LoVo (cell line): Measurements from ENCODE around the gene TASP1.
A peak's percentile ranks its signal among the peaks of the same experiment; 100 is the strongest.

ENCODE experiments used
- DNase-seq: peaks from one replicate; pipeline ENCODE4 v3.0.0-alpha.2; 2016; ENCODE audit warnings: low spot score

The TASP1 gene

DNA sequence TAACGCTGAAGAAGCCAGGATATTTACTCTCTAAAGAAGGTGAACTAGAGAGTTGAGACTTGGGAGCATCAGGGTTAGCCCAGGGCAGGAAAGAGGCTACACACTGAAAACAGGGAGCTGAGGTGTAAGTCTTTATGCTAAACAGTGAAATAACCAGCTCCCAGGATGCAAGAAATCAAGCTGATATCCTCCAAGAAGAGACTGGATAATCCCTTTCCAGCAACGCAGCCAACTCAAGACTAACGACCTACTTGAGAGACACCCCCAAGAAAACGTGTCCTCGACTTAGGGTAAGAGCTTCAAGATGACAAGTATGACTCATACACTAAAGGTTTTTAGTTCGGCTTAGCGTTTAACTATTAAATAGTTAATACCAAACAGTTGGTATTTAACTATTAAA lies 202.2 kb downstream of the TASP1 start:
- no peak for DNase-seq

DNA sequence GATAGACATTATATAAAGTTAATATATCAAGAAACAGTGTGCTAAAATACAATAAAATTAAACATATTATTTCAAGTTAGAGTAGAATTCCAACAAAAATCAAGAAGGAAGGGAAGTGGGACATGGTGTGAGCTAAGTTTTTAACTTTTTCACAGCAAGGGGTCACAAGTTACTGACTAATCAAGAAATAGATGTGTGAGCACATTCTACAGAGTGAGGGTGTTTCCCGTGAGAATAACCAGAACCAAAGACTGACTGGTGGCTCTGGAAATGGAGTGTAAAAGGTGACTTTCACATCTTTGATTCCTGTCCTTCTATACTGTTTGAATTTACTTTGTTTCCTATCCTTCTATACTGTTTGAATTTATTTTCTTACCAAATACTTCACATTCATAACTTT lies 206.6 kb downstream of the TASP1 start:
- DNase-seq: no peak

DNA sequence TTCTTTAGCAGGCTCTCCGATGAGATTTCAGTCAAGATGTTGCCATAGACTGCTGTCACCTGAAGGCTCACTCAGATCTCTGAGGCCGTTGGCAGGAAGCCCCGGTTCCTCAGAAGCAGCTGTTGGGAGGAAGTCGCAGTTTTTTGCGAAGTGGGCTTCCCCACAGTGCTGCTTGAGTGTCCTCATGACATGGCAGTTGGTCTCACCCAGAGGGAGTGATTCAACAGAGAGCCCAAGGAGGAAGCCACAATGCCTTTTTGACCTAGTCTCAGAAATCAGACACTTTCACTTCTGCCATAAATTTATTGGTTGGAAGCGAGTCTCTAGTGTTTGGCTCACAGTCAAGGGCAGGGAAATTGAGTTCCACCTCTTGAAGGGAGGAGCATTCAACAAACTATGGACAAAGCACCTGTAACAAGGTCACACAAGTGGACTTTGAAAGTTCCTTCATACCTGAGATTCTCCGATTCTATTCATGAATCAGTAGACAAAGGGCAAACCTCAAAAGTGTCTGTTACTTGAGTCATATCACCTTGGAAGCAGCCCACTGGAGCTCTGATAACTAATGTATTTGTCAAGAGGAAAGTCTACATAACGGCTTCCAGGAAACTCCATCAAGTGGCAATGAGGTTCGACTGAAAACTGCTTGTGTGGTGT lies 208.3 kb downstream of the TASP1 start:
- peak; percentile 28 for DNase-seq

DNA sequence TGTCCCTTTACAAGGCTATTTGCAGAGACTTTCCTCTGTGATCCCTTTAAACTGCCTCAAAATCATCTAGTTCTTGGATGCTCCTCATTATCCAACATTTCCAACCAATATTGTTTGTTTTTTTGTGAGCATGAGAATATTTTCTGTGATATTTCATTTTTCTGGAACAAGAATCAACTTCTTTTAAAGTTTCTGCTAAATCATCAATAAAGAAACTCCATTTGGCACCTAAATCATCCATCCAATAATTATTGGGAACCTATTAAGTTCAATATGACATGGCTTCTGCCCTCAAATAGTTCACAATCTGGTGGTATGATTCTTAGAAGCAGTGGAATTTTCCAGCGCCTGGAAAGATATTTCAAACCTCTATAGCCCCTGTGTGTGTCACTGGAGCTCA lies 210.0 kb downstream of the TASP1 start:
- DNase-seq: no peak

DNA sequence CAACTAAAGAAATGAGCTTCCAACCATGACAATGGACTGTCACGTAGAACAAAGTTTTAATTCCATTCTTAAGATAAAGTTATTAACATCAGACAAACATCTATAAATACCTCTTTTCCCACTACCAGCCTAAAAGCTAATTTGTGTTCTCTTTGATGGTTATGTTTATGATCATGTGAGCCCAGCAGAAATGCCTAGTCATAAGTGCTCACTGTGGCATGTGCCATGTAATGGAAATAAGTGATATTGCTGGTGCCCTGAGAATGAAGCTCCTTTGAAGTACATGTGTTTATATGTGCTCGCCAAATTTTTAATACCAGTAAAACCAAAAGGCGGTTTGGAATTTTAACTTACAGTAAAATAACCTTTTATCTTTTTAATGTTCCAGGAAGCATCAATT lies 211.9 kb downstream of the TASP1 start:
- no peak for DNase-seq

DNA sequence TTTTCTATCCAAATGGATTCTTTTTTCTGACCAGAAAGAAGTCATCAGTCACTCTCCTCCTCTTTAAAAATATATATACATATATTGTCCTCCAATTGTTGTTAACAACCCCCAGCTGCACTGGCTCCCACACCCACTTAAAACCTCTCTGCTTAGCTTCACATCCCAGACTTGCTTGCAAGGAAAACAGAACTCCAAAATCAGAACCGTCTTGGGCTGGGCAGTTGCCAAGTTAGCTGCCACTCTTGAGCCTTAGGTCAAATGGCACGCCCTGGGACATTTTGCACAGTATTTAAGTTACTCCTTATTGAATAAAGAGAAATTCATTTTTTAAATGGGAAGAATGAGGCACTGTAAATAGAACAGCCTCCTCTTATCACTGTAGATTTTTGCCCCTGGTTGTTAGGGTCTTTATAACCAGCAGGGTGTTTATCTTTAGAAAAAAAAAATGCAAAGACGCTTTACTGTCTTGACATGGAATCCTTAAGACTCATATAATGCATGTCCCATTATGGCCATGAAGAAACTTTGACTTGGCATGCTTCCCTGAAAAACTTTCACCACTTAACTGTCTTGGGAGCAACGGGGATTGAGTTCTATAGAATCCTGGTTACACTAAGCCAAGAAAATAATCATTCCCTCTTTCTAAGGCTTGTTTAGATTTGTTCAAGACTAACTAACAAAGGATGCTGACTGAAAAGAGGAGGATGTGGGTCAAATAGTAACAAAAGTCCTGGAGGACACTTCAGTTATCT lies 213.2 kb downstream of the TASP1 start:
- no peak for DNase-seq

DNA sequence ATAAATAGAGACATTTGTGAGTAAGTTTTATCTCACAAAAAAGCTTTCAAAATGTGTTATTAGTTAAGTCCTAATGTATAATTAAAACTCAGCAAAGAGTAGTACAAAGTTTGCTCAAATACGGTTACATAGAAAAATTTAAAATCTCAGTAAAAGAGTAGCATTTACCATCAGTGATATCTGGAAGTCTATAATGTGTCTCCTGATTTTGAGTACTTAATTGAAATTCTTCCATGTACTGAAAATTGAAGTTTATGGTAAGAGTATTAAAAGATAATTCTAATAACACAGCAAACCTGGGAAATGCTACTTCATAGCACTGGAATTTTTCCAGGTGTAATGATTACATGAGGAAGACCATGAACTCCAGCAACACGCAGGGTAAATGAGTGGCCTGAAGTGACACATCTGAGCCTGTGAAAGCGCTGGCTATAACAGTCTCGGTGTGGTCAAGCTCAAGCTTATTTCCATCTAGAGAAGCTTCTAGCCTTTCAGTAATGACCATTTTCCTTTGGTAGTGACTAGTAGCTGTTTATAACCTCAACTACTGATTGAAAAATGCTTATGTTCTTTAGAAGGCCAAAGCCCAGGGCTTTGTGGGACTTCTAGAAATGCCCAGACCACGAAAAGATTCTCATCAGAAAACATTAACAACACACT lies 214.4 kb downstream of the TASP1 start:
- DNase-seq: no peak

DNA sequence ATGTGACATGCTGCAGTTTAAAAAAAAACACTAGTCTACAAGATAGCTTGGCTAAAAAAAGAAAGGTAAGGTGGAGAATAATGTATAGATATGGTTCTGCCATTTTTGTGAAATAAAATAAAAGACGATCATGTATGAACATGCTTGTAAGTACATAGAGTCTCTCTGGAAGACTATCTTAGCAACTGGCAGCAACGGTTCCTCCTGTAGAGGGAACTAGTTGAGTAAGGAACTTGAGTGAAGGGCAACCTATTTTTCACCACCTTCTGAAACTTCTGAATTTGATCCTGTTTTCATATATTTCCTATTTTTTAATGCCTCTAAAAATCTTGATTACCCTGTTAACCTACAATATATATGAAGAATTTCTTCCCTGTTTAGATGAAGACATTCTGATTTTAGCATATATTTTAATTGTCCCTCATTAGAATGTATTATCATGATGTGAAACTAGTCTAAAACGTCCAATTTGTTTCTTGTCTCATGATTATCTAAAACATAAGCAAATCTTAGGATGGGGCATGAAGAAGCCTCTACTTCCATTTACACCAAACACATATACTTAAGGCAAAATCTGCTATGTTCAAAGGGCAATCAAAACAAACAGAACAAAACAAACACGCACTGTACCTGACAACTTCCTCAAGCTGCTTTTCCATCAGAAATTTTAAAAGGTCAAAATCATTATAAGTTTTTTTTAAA lies 215.1 kb downstream of the TASP1 start:
- DNase-seq: no peak

DNA sequence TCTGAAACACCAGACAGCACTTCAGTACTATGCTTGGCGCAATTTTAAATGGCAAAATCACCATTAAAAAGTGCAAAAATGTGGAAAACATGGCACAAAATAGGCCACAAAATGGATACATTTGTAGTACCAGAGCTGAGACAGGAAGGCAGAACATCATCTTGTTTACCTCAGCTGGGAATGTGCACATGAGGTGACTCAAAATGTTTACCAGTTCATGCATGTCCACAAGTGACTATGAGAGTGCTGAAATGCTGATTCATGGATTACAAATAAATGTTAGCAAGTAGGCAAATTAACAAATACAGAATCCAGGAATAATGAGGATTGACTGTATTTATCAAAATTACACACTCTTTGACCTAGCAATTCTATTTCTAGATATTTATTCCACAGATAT lies 216.1 kb downstream of the TASP1 start:
- no peak for DNase-seq

DNA sequence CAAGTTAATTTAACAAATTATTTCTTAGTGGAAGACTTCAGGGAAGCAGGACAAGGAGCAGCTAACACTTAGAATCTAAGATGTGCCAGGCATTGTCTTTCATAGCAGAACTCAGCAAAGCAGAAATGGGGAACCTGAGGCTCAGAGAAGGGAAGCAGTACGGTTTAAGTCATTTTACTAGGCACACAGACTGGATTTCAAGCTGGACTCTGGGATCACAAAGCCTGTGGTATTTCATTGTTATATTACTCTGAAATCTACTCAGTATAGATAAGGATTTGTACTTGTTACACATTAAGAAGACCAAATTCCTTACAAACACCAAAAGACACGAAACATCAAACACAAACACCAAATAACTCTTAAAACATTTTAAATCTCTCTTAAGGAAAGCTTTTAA lies 218.1 kb downstream of the TASP1 start:
- DNase-seq: no peak

DNA sequence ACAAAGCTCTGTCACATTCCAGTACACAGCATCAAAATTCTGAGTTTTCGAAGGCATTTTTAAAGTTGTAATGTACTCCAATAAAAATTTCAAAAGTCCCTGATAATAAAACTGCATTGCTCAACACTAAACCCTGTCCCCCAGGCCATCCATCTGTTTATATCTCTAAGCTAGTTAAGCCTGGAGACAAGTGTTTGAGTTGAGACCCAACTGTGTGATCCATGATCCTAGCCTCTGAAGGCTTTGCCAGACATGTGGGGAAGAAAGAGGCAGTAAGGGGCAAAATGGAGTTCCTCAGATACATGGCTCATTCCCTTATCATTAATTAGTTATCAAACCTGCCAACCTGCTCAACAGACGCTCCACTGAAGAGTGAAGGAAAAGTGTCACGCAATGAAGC lies 219.3 kb downstream of the TASP1 start:
- DNase-seq: no peak

DNA sequence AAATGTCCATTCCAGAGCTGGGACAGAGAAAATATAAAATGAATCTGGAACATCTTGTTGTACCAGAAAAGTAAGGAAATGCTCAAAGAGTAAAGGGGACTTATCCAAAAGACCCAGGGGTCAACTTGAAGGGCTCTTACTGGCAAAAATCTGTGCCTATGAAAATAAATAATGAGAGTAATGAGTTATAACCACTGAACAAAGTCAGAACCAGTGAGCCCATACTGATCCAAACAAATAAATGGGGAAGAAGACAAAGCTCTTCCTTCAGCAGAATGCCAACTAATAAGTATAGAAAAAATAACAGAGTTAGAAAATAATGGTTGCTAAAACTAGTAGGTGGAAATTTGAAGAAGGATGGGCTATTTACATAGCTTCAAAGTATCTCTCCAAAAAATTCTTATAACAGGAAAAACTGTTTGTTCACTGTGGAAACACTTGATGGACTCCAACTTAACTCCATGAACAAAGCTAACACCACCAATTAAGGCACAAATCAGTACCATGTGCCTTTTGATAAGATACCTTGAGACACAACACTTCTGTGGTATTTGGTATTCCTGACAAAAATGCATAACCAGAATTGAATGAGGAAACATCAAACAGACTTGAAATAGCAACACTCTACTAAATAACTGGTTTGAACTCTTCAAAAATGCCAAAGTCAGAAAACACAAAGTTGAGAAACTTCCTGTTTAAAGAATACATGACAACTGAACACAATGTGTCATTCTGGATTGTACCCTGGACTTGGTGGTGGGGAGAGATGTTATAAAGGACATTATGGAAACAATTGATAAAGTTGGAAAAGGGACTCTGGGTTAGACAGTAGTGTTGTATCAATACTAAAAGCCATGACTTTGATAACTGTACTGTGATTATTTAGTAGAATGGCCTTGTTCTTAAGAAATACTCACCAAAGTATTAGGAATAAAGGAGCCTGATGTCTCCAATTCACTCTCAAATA lies 220.2 kb downstream of the TASP1 start:
- DNase-seq: no peak

DNA sequence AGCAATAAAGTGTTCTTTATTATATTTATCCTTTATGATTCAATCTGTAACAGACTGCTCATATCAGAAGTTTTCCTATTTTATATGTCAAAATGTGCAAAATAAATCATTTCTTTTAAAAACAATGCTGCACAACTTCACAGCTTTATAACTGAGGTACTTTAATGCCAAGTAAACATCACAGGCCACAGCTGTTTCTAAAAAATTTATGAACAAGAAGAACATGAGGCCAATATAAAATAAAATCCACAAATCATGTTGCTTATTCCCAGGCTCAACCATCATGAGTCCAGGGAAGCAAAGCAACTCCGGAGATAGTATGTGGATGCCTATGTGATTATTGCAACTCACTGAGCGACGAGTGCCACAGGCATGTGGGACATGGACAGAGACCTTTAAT lies 222.2 kb downstream of the TASP1 start:
- no peak for DNase-seq

DNA sequence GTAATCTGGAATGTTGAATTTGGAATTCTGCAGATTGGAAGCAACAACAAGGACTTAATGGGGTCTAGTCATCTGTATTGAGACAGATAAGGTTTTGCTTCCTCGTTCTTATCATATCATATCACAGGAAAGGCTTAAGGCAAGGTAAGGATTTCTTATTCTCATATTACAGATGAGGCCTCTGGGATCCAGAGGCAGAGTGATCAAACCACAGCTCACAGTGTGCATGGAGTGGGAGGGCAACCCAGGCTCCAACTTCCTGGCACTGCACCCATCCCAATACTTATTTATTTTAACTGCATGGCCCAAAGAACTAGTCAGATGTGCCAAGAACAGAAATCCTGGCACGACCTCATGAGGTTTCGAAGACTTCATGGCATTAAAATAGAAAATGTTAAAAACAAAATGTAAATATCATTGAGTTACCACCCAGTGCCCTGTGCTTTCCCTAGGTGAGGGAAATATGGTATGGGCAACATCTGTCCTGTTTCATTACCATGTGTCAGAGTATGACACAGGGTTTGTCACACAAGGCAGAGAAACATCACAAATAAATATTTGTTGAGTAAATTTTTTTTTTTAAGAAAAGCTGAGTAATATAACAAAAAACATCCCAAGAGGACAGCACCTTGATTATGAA lies 225.8 kb downstream of the TASP1 start:
- no peak for DNase-seq

DNA sequence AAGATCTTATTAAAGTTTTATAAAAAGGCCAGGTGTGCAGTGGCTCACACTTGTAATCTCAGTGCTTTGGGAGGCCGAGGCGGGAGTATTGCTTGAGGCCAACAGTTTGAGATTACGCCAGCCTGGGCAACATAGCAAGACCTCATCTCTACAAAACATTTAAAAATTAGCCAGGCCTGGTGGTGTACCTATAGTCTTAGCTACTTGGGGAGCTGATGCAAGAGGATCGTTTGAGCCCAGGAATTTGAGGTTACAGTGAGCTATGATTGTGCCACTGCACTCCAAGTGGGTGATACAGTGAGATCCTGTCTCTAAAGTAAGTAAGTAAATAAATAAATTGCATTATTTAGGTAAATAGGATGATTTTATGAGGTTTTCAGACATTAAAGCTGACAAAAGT lies 234.4 kb downstream of the TASP1 start:
- DNase-seq: no peak

DNA sequence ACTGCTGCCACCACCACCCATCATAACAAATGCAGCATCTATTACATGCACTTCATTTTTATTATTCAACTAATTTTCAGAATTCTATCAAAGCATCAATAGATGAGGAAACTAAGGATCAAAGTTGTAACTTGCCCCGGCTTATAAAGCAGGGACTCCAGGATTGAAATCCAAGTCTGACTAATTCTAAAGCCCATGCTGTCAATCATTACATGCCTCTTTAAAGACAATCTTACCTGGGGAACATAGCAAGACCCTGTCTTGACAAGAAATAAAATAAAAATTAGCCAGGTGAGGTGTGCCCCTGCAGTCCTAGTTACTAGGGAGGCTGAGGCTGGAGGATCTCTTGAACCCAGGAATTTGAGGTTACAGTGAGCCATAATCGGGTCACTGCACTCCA lies 235.3 kb downstream of the TASP1 start:
- no peak for DNase-seq

DNA sequence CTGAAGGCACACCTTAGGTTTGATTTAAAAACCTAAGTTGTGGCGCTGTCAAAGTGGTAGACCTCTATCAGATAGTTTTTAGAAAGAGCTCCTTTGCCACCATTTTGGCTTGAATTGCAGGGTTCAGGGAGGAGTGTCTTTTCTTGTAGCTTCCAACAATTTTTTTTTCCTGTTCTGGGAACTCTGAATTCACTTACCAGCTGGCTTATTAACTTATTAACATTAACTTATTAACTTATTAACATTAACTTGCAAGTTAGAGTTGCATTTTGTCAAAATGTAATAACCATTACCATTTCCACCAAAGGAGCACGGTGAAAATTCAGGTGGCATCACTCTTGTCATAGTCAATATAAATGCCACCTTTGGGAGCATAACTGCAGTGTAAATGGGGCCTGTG lies 235.7 kb downstream of the TASP1 start:
- DNase-seq: no peak

DNA sequence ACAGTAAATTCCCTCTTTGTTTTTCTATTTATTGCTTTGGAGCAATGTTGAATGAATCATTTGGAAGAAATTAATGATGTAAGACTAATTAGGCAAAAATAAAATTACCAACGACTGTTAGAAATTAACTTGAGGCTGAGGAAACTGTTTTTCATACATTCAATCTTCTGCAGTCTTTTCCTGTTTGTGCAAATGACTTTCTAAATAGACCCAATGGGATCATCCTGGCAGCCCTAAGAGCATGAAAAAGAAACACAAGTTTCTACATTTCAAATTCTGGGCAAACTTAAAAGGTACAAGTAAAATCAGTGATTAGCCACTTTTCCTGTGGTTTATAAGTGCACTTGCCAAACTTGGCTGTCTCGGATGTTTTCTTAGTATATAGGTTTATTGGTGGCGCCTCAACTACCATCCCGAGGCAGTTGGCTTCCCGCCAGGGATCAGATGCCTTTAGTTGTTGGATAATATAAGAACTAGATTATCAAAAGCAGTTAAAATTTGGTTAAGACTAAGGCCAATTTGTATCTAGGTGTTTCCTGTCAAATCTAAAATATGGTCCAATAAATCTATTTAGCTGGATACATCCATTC lies 236.5 kb downstream of the TASP1 start:
- no peak for DNase-seq

DNA sequence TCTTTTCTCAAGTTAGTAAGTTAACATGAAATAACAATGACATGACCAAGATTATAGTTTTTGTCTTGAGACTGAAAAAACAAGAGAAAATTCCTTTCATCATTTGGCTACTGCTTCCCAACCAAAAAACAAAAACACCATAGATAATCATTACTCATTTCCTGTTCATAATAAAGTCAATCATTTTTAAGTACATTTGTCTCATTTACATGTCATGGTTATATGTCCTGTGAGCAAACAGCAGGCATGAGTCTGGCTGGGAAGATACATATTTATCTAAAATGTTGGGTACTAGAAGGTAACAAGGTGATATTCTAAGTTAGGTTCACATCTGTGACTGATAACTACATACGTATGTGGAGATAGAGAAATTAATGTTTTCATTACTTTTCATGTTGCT lies 237.1 kb downstream of the TASP1 start:
- no peak for DNase-seq

DNA sequence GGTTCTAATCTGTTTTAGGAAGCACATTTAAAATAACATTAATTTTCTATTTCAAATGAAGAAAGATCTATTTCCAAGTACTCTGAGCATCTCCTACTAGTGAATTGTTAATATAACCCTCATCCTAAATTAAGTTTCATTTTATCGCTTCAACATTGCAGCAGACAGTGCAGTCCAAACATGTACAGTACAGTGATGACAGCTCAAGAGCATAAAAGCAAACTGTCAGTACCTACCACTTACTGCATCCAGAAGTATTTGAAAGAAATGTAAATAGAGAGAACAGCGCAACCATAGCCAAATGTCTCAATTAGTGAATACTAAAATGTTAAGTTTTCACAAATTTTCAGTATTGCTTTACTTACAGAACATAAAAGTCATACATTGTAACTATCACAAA lies 238.3 kb downstream of the TASP1 start:
- DNase-seq: no peak

DNA sequence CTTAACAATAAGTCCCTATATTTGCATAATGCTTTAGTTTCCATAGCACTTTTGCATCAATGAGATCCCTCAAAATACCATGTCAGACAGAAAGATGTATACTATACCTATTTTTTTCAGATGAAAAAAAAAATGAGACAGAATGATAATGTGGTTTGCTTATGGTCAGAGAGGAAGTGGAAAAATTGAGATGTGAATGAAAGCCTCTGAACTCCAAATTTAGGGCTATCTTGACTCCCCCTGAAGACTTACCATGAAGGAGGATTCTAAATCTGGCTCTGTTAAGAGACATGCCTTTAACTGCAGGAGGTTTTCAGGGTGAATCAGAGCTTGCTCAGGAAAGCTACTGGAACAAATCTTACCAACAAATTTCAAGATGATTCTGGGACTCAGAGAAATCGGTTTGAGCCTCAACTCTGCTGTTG lies 241.4 kb downstream of the TASP1 start:
- no peak for DNase-seq
